Measurements from ENCODE around the gene PLA2G2D. TPM values are rescaled to one million over a fixed set of nuclear protein-coding genes. Genes with fewer than 3 reads are reported as not detected.

The PLA2G2D gene
- total RNA-seq, 1 experiment from 2014 or later, result not detected

DNA sequence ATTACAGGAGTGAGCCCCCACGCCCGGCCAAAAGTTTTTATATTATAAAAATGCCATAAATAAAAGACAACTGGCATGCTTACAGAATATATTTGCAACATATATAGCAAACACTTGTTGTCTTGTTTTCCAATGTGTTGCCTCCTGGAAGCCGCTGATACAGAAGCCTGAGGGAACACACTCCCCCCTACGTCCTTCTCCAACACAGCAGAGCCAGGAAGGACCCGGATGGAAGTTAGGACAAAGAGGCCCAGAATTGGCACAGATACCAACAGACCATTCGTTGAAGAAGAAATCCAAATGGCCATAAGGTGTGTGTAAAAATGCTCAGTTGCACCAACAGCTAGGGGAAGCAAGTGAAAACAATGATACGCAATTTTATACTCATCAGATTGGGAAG lies 50.6 kb downstream of the PLA2G2D start:
- DNase-seq (ENCODE audit: low spot score), result no peak

- DNase-seq (ENCODE audit: low spot score), result no peak
These were observed 55.5 kb downstream of the PLA2G2D start for GRCh38 chr1:20063861-20064292.

Other genes starting within 250 kb of the PLA2G2D start
- 3.7 and 4.5 TPM in 2 replicates for gene OTUD3, start 237.1 kb downstream of the PLA2G2D start, total RNA-seq (2014; rRNA removed; shearing (Covaris generic))
- 0.20 TPM in 1 of 2 replicates, not detected in the other for gene PLA2G2E, start 195.9 kb downstream of the PLA2G2D start, total RNA-seq (2014; rRNA removed; shearing (Covaris generic))
- gene PLA2G2A, start 139.9 kb downstream of the PLA2G2D start, total RNA-seq (2014; rRNA removed; shearing (Covaris generic)), result 0.31 TPM in 1 of 2 replicates, not detected in the other
- not detected in 2 replicates for gene PLA2G5, start 49.3 kb downstream of the PLA2G2D start, total RNA-seq (2014; rRNA removed; shearing (Covaris generic))
- gene PLA2G2F, start 19.8 kb upstream of the PLA2G2D start, total RNA-seq (2014; rRNA removed; shearing (Covaris generic)), result 0.41 and 1.7 TPM in 2 replicates
- gene UBXN10, start 66.6 kb upstream of the PLA2G2D start, total RNA-seq (2014; rRNA removed; shearing (Covaris generic)), result 3.1 and 3.2 TPM in 2 replicates
- not detected in 2 replicates for gene PLA2G2C, start 67.0 kb upstream of the PLA2G2D start, total RNA-seq (2014; rRNA removed; shearing (Covaris generic))
- gene VWA5B1, start 171.3 kb upstream of the PLA2G2D start, total RNA-seq (2014; rRNA removed; shearing (Covaris generic)), result not detected in 2 replicates